GM18502 (cell line): ENCODE data around the gene R3HDML.
"Not testable (repeated sequence)": the region's sequence is repeated elsewhere in the genome, so short reads cannot be mapped to it uniquely, and the experiment has no call there.

Experiments
- ATAC-seq: cut with Tn5 transposase; IDR thresholded peaks from one replicate; pipeline ENCODE4 v1.9.1; 2021; ENCODE audit warnings: mild to moderate bottlenecking; ENCODE audit not compliant: unreplicated experiment, poor library complexity

The R3HDML gene

GRCh38 chr20:44326391-44327159 lies 10.3 kb upstream of the R3HDML start:
- ATAC-seq: no peak

- not testable (repeated sequence) for ATAC-seq
Observed at GRCh38 chr20:44327748-44328147, 9.1 kb upstream of the R3HDML start.

- no peak for ATAC-seq
Observed at GRCh38 chr20:44328428-44328827, 8.4 kb upstream of the R3HDML start.

GRCh38 chr20:44331201-44331600 lies 5.6 kb upstream of the R3HDML start:
- ATAC-seq: no peak

- ATAC-seq: no peak
Observed at GRCh38 chr20:44334306-44334705, 2.5 kb upstream of the R3HDML start.

- ATAC-seq: no peak
Observed at GRCh38 chr20:44334709-44335108, 2.1 kb upstream of the R3HDML start.

GRCh38 chr20:44335675-44336074 lies 1.2 kb upstream of the R3HDML start:
- no peak for ATAC-seq

GRCh38 chr20:44336086-44336485 lies 757 bp upstream of the R3HDML start:
- ATAC-seq: no peak

- ATAC-seq: no peak
Observed at GRCh38 chr20:44342248-44342647, 5.4 kb downstream of the R3HDML start.

GRCh38 chr20:44343162-44343675 lies 6.4 kb downstream of the R3HDML start:
- no peak for ATAC-seq

- no peak for ATAC-seq
Observed at GRCh38 chr20:44344723-44345122, 7.9 kb downstream of the R3HDML start.

- ATAC-seq: no peak
Observed at GRCh38 chr20:44345147-44345546, 8.3 kb downstream of the R3HDML start.

- not testable (repeated sequence) for ATAC-seq
Observed at GRCh38 chr20:44345941-44346340, 9.1 kb downstream of the R3HDML start.

- ATAC-seq: no peak
Observed at GRCh38 chr20:44348168-44348659, 11.4 kb downstream of the R3HDML start.

- no peak for ATAC-seq
Observed at GRCh38 chr20:44349349-44349748, 12.5 kb downstream of the R3HDML start.

GRCh38 chr20:44350567-44350966 lies 13.7 kb downstream of the R3HDML start:
- no peak for ATAC-seq

- ATAC-seq: no peak
Observed at GRCh38 chr20:44354979-44355497, 18.2 kb downstream of the R3HDML start.

GRCh38 chr20:44355498-44356352 lies 18.9 kb downstream of the R3HDML start, which contains the start of gene HNF4A:
HNF4A (plus strand) TSS chr20:44355699; CDS start chr20:44355805, 106 bp downstream.
- no peak for ATAC-seq

- ATAC-seq: no peak
Observed at GRCh38 chr20:44356353-44356723, 19.5 kb downstream of the R3HDML start.

- ATAC-seq: no peak
Observed at GRCh38 chr20:44357020-44357419, 20.2 kb downstream of the R3HDML start.
